ENCODE data around the gene SDC3.
"Not testable (repeated sequence)": the region's sequence is repeated elsewhere in the genome, so short reads cannot be mapped to it uniquely, and the experiment has no call there.

DNA sequence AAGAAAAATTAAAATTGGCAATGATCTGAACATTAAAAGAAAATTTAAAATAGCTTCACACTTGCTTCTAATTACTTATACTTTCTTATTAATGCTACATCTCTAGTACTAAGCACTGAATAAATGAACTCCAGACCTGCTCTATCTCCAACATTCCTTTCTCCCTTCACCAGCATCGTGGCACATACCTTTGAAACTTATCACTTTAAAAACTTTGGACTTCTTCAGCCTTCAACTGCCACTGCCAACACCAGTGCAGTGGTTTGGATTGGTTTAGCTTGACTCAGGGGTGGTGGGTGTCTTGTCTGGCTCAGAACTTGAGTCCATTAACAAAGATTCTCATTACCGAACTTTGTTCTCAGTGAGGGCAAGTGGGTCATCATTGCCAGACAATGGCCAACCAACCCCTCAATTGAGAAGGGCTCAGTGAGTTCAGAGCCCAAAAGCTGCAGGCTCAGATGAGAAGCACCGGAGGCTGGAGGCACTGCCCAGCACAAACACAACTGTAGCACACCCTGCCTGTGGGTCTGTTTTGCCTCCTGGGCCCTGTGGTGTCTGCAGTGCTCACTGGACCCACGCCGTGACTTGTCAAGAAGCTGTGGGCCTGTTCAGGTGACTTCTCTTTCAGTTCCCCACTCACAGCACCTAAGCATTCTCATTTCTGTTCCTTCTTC, 40.4 kb upstream of the SDC3 start:
- TF ChIP-seq, protein P1, sequence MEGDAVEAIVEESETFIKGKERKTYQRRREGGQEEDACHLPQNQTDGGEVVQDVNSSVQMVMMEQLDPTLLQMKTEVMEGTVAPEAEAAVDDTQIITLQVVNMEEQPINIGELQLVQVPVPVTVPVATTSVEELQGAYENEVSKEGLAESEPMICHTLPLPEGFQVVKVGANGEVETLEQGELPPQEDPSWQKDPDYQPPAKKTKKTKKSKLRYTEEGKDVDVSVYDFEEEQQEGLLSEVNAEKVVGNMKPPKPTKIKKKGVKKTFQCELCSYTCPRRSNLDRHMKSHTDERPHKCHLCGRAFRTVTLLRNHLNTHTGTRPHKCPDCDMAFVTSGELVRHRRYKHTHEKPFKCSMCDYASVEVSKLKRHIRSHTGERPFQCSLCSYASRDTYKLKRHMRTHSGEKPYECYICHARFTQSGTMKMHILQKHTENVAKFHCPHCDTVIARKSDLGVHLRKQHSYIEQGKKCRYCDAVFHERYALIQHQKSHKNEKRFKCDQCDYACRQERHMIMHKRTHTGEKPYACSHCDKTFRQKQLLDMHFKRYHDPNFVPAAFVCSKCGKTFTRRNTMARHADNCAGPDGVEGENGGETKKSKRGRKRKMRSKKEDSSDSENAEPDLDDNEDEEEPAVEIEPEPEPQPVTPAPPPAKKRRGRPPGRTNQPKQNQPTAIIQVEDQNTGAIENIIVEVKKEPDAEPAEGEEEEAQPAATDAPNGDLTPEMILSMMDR (IDR thresholded peaks at IDR 0.05), result not testable (repeated sequence)
- not testable (repeated sequence) for TF ChIP-seq ZFX (IDR thresholded peaks at IDR 0.05; ENCODE audit: borderline replicate concordance)
